ENCODE data around the gene PPP2R5D.
A peak's percentile ranks its signal among the peaks of the same experiment; 100 is the strongest.
"Not testable (repeated sequence)": the region's sequence is repeated elsewhere in the genome, so short reads cannot be mapped to it uniquely, and the experiment has no call there.

Gene PPP2R5D

DNA sequence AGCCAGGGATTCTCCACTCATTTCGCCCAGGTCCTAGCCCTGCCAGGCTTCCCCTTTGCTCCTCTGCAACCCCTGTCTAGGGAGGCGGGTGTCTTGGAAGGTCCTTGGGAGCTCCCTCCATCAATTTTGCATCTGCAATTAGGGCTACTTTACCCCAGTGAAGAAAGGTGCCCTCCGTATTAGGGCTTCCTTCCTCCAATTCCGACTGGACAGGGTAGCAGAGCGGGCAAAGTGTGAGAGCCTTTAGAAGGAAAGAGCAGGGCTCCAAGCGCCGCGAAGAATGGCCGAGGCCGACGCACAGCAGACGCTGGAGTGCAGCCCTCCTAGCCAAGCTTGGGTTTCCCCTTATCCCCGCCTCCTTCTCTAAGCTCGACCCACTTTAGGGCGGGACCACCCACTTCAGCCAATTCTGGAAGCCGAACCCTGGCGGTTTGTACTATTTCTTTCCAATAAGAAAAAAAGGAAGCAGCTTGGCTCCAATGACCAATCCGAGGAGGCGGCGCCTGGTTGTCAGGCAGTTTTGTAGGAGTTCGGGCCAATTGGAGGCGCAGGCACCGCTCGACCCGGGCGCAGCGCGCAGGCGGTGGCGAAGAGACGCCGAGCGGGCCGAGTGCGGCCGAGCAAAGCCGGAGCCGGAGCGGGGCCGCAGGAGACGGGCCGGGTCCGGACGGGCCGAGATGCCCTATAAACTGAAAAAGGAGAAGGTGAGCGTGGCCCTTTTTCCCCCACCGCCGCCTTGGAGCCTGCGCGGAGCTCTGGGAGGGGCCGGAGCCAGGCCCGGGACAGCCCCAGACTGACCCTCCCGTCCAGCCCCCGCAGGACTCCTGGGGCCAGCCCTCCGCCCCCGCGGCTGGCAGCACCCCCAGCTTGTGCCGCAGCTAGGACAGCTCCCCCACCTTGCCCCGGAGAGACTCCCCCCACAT lies at the start of gene PPP2R5D:
PPP2R5D (plus strand) TSS at position 570 of the 923 bp plus-strand sequence; CDS start at position 678, 108 bp downstream.
- DNase-seq = peak; percentile 99

DNA sequence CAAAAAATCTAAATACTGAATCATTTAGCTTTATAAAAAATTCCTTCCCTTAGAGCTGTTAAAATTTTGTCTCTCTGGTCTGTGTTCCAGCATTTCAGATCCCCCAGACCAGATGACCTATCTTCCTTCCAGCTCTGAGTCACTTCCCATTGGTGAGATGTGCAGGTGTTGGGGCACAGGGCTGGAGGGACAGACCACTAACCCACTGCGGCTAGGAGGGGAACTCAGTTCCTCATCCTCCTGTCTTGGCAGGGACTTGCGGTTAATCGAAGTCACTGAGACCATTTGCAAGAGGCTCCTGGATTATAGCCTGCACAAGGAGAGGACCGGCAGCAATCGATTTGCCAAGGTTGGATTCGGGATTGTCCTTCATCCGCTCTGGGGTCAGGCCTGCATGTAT lies 49.0 kb upstream of the PPP2R5D start:
- no peak for DNase-seq

DNA sequence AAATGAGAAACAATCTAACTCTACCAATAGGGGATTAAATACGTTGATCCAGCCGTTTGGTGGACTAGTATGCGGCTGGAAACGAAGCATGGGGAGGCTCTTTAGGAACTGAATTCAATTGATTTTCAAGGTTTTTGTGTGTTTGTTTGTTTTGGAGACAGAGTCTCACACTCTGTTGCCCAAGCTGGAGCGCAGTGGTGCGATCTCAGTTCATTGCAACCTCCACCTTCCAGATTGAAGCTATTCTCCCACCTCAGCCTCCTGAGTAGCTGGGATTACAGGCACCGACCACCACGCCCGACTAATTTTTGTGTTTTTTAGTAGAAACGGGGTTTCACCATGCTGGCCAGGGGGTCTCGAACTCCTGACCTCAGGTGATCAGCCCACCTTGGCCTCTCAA lies 48.0 kb upstream of the PPP2R5D start:
- DNase-seq = no peak

DNA sequence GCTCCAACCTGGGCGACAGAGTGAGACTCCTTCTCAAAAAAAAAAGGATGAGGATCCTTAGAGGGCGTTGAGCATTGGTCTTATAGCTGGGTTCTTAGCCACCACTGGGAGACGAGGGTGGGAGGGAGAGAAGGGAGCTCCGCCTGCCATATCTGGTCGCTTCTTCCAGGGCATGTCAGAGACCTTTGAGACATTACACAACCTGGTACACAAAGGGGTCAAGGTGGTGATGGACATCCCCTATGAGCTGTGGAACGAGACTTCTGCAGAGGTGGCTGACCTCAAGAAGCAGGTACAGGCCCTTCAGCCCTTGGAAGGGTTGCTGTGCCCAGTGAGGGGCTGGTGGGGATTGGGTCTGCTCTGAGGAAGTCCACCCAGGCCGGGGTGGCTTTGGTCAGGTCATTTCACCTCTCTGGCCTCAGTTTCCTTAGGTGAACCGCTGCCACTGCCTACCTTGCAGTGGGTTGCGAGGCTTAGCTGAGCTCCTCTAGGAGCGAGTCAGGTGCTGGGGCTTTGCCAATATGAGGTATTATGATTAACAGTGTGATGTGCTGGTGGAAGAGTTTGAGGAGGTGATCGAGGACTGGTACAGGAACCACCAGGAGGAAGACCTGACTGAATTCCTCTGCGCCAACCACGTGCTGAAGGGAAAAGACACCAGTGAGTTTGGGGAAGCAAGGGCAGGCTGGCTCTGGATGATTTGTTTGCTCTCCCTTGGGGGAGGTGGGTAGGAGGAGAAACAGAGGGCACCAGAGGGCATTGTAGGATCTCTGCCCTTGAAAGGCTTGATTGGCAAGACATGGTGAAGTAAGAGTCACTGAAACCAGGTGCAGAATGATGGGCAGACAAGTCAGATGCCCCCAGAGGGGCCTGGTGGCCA lies 46.6 kb upstream of the PPP2R5D start:
- DNase-seq = no peak

DNA sequence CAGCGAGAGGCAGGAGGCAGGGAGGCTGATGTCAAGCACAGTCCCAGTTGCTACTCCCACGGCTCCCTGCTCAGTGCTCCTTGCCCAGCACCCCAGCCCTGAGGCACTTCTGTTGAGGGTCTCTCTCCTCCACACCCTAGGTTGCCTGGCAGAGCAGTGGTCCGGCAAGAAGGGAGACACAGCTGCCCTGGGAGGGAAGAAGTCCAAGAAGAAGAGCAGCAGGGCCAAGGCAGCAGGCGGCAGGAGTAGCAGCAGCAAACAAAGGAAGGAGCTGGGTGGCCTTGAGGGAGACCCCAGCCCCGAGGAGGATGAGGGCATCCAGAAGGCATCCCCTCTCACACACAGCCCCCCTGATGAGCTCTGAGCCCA lies 46.0 kb upstream of the PPP2R5D start:
- DNase-seq = no peak

DNA sequence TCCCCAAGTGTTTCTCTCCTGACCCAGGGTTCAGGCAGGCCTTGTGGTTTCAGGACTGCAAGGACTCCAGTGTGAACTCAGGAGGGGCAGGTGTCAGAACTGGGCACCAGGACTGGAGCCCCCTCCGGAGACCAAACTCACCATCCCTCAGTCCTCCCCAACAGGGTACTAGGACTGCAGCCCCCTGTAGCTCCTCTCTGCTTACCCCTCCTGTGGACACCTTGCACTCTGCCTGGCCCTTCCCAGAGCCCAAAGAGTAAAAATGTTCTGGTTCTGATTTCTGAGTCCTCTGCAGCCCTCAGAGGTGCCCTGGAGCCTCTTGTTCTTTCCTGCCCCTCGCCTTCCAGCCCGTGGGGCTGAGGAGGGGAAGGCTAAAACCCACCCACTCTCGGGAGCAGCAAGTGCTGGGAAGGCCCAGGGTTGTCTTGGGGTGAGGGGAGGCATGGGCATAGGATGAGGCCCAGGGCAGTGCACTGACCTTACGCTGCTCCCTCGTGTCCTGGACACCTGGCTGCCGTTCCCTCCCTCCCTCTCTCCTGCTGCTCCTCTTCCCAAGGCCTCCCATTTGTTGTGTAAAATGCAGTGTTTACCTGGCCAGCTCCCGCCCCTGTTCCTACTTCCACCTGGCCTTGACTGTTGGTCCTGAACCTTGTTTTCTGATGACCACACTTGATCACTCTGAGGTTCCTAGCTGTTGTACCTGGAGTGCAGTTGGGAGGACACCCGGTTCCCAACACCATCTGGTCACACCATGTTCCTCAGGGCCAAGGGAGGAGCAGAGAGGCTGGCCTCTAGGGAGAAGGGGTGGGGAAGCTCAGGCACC lies 45.2 kb upstream of the PPP2R5D start:
- no peak for DNase-seq

DNA sequence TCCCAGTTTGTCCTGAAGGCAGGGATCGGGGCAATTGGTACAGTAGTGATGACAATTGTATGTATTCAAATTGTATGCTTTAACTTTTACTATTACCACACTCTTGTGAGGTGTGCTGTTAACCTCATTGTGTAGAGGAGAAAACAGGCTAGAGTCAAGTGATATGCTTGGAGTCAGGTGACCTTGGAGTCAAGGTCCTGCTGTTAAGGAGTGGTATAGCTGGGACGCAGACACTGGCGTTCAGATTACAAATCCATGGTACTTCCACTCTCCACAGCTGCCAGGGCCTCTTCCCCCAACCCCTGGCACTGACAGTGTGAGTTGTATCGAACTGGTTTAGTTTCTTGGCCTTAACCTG lies 44.6 kb upstream of the PPP2R5D start:
- no peak for DNase-seq

DNA sequence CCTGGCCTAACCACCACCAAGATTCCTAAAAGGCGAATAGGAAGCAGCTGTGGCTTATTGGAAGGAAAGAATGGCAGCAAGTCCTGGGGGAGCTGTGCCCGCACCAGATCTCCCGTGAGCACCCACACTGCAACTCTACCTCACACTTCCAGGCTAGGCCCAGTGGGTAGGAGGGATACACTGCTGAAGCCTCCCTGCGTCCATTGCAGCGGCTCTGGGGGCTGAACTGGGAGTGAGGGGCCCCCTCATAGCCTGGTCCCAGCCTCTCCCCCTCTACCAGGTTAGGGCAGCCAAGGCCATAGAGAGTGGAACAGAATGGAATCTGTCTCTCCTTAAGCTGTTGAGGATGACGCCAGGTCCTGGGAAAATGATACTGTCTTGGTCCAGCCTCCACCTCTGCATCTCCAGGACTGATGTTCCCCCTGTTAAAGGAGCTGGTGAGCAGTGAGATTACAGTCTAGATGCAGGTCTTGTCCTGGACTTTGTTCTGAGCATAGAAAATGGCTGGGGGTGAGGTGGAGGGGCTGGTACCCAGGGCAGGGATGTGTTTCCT lies 43.8 kb upstream of the PPP2R5D start:
- no peak for DNase-seq

DNA sequence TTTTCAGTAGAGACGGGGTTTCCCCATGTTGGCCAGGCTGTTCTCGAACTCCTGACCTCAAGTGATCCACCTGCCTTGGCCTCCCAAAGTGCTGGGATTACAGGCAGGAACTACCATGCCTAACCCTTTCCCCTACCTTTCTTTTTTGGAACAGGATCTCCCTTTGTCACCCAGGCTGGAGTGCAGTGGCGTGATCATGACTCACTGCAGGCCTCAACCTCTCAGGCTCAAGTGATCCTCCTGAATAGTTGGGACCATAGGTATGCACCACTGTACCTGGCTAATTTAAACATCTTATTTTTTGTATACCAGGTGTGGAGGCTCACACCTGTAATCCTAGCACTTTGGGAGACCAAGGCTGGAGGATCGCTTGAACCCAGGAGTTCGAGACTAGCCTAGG lies 43.0 kb upstream of the PPP2R5D start:
- DNase-seq = not testable (repeated sequence)

DNA sequence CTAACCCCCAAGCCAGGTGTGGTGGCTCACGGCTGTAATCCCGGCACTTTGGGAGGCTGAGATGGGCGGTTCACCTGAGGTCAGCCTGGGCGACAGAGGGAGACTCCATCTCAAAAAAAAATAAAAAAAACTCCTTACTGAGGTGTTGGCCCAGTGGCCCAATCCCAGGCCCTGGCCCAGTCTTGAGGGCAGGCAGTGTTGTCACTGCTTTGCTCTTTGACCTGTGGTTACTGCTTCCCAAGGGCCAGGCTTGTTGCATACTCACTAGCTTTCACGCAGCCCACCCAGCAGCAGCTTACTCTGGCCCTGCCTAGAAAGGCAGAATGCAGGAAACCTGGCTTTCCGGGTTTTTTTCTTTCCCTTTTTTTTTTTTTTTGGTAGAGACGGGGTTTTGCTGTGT lies 41.9 kb upstream of the PPP2R5D start:
- DNase-seq = no peak

DNA sequence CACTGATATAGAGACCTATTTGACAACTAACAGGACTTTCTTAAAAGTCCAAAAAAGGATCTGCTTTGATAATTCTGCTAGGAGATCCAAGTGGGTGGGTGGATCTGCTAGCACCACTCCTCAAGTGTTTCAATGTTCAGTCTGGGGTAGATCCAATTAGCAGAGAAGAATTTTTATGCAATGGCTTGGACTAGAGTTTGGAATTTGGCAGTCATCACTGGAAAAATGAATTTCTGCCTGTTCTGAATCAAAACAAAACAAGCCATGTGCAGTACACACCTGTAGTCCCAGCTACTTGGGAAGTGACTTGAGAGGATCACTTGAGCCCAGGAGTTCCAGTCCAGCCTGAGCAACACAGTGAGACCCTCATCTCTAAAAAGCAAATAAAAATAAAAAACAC lies 36.4 kb upstream of the PPP2R5D start:
- no peak for DNase-seq

DNA sequence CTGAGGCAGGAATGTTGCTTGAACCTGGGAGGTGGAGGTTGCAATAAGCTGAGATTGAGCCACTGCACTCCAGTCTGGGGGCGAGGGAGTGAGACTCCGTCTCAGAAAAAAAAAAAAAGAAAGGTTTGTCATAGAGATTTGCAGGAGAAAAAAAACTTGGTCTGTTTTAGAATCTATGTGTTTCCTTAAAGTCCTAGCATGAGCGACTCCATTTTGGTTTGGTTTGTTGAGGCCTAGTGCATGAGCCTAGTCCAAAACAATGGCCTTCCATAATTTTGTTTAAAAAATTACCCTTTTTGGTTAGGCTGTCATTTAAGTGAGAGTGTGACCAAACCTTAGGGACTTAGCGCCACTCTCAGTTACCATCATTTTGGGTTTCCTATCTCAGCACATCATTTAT lies 32.0 kb upstream of the PPP2R5D start:
- no peak for DNase-seq

DNA sequence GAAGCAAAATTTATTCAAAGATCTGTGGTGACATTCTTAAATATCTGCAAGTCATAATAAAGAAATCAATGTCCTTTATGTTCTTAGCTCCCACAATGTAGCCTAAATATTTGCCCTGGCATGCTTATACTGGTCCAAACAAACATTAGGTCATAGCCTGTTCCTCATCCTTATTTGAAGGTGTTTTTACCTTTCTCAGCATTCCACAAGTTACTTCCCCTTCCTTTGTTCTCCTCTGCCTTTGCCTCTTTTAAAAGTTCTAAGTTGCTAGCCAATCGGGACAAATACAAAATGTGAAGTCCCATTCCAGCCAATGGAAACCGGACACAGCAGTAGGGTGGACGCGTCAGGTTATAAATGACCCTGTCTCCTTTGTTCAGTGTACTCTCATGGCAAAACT lies 30.0 kb upstream of the PPP2R5D start:
- DNase-seq = not testable (repeated sequence)

DNA sequence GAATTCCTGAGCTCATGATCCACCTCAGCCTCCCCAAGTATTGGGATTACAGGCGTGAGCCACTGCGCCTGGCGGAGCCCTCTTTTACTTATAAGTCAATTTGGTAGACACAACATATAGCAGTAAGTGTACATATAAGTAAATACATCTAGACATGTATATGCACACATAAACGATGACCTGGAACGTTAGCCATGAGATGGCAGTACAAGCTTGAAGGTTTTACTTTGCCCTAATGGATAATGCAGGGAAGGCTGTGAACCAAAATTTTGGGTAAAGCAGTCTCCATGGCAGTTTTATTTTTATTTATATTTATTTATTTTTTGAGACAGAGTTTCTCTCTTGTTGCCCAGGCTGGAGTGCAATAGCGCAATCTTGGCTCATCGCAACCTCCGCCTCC lies 26.2 kb upstream of the PPP2R5D start:
- no peak for DNase-seq

DNA sequence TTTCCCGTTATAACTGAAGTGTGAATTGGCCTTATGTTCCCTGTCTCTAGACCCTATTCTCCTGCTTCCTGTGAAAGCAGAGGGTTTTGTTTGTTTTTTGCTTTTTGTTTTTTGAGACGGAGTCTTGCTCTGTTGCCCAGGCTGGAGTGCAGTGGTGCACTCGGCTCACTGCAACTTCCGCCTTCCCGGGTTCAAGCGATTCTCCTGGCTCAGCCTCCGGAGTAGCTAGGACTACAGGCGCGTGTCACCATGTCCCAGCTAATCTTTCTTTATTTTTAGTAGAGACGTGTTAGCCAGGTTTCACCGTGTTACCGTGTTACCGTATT lies 24.5 kb upstream of the PPP2R5D start:
- no peak for DNase-seq

DNA sequence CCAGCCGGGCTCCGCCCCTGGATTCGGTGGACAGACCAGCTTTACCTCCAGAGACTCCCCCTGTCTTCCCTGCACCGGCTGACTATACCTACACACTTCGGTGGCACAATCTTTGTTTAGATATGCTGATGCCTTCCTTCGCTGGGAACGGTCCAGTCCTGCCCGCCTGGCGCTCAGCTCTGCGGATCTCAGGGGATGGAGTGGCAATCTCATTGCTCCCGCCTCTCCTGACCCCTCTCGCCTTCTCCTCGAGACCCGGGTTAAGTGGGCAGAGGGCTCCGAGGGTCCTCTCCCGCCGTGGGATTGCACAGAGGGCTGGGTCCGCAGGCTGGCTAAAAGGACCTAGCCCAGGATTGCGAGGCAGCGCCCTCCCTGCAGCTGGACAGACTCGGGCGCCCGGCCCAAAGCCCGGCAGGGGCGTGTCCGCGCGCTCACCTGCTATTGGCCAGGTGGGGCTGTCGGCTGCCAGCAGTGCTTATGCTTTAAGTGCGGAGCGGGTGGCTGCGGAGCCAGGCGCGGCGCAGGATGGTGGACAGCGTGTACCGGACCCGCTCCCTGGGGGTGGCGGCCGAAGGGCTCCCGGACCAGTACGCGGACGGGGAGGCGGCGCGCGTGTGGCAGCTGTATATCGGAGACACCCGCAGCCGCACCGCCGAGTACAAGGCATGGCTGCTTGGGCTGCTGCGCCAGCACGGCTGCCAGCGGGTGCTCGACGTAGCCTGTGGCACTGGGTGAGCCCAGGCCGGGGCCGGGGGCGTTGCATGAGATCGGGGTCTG lies 23.9 kb upstream of the PPP2R5D start, which contains the start of gene GNMT:
GNMT (plus strand) TSS at position 512 of the 777 bp plus-strand sequence; CDS start at position 526, 14 bp downstream.
- DNase-seq = peak; percentile 25

DNA sequence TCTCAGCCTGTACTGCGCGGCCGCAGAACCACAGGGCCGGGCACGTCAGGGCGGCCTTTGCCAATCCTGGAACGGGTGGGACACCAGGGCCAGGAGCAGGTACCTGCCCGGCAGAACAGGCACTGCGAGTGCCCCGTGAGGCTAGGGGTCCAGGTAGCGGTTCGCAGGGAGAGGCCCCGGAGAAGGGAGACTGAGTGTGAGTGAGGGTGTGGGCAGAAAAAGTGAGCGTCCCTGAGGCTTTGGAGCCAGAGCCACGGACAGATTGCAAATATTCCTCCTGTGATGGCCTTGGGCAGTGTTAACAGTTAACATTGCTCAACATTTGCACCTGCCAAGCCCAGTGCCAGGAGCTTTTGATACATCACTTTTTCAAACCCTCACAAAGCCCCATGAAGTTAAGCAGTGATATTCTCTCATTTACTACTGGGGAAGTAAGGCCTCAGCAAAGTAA lies 23.3 kb upstream of the PPP2R5D start:
- no peak for DNase-seq

DNA sequence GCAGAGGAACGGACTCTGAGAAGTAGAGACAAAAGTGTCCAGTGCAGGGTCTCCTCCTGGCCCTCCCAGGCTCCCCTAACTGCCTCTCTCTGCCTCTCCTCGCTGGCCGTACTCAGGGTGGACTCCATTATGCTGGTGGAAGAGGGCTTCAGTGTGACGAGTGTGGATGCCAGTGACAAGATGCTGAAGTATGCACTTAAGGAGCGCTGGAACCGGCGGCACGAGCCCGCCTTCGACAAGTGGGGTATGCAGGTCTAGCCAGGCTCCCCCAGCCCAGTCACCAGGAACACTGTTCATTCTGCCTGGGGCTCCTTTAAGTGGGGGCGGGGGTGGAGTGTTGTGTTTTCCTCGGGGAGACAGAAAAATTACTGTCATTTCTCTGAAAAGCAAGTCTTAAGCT lies 22.3 kb upstream of the PPP2R5D start:
- no peak for DNase-seq

DNA sequence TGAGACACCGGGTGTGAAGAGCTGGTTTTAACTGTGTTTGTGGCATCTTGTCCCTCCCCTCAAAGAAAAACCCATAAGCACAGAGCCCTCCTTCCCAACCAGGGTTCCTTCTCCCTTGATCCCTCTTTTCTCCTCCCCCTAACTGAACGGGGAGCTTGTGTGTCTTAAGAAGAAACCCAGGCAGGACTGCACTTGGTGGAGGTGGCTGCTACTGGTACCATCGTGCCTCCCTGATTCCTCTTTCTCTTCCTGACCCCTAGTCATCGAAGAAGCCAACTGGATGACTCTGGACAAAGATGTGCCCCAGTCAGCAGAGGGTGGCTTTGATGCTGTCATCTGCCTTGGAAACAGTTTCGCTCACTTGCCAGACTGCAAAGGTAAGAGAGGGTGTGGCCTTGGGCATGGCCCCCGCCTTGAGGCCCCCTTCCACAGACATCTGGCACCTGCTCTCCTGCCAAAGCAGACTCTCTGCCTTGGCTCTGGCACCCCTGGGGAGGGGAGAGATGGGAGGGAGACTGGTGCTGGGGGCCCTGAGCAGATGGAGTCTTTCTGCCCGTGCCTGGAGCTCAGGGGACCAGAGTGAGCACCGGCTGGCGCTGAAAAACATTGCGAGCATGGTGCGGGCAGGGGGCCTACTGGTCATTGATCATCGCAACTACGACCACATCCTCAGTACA lies 21.7 kb upstream of the PPP2R5D start:
- peak; percentile 91 for DNase-seq

DNA sequence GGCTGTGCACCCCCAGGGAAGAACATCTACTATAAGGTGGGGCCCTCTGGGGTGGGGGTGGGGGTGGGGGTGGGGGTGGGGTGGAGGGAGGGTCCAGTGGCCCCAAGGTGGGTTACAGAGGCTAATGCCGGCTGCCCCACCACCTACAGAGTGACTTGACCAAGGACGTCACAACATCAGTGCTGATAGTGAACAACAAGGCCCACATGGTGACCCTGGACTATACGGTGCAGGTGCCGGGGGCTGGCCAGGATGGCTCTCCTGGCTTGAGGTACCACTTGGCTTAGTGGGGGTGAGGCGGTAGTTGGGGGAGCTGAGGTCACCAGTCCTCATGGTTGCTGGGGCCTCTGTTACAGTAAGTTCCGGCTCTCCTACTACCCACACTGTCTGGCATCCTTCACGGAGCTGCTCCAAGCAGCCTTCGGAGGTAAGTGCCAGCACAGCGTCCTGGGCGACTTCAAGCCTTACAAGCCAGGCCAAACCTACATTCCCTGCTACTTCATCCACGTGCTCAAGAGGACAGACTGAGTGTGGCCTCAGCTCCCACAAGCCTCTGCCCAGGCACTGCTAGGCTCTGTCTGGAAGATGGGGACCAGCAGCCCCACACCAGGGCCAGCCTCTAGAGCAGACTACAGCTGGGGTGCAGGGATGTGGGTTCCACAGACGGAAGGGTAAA lies 21.1 kb upstream of the PPP2R5D start:
- no peak for DNase-seq

Data from DMS 273 treated with DMSO at 0.1 percent for 48 hours (cell line).